ENCODE measurements around the gene NASP.
A peak's percentile ranks its signal among the peaks of the same experiment; 100 is the strongest.

NASP gene

GRCh38 chr1:45583666-45584350, at the start of gene NASP:
Gene NASP, plus strand, starts transcription at chr1:45584041. Its CDS starts 106 bp downstream, at chr1:45584147.
- DNase-seq (ENCODE audit: low read depth in 4 of 4, low spot score in 1 of 4): peak; percentile 80 to 95 (median 87)

GRCh38 chr1:45535988-45536766, 47.7 kb upstream of the NASP start:
- DNase-seq (ENCODE audit: low read depth in 4 of 4, low spot score in 1 of 4): no peak

- no peak for DNase-seq (ENCODE audit: low read depth in 4 of 4, low spot score in 1 of 4)
These were observed 47.0 kb upstream of the NASP start for GRCh38 chr1:45536886-45537285.

GRCh38 chr1:45541193-45541592, 42.6 kb upstream of the NASP start:
- no peak for DNase-seq (ENCODE audit: low read depth in 4 of 4, low spot score in 1 of 4)

- DNase-seq (ENCODE audit: low read depth in 4 of 4, low spot score in 1 of 4): no peak
These were observed 41.2 kb upstream of the NASP start for GRCh38 chr1:45542591-45542990.

- DNase-seq (ENCODE audit: low read depth in 4 of 4, low spot score in 1 of 4): peak; percentile 29 to 69 (median 40)
These were observed 40.0 kb upstream of the NASP start for GRCh38 chr1:45543581-45544417.

GRCh38 chr1:45544530-45544929, 39.3 kb upstream of the NASP start:
- DNase-seq (ENCODE audit: low read depth in 4 of 4, low spot score in 1 of 4): no peak

- DNase-seq (ENCODE audit: low read depth in 4 of 4, low spot score in 1 of 4): no peak
These were observed 38.8 kb upstream of the NASP start for GRCh38 chr1:45545019-45545493.

GRCh38 chr1:45545553-45546310, 38.1 kb upstream of the NASP start:
- DNase-seq (ENCODE audit: low read depth in 4 of 4, low spot score in 1 of 4): no peak

- peak; percentile 71 to 86 (median 79) for DNase-seq (ENCODE audit: low read depth in 4 of 4, low spot score in 1 of 4)
These were observed 33.2 kb upstream of the NASP start, which contains the start of gene AKR1A1 for GRCh38 chr1:45550401-45551351. Gene AKR1A1, plus strand, starts transcription at chr1:45550826. Its CDS starts 10,969 bp downstream, at chr1:45561795.

- no peak for DNase-seq (ENCODE audit: low read depth in 4 of 4, low spot score in 1 of 4)
These were observed 32.2 kb upstream of the NASP start for GRCh38 chr1:45551684-45552083.

GRCh38 chr1:45552331-45552730, 31.5 kb upstream of the NASP start:
- DNase-seq (ENCODE audit: low read depth in 4 of 4, low spot score in 1 of 4): no peak

- no peak for DNase-seq (ENCODE audit: low read depth in 4 of 4, low spot score in 1 of 4)
These were observed 29.6 kb upstream of the NASP start for GRCh38 chr1:45554198-45554597.

- no peak for DNase-seq (ENCODE audit: low read depth in 4 of 4, low spot score in 1 of 4)
These were observed 26.4 kb upstream of the NASP start for GRCh38 chr1:45557422-45557944.

- DNase-seq (ENCODE audit: low read depth in 4 of 4, low spot score in 1 of 4): no peak
These were observed 20.0 kb upstream of the NASP start for GRCh38 chr1:45563843-45564242.

- DNase-seq (ENCODE audit: low read depth in 4 of 4, low spot score in 1 of 4): no peak
These were observed 17.1 kb upstream of the NASP start for GRCh38 chr1:45566722-45567121.

GRCh38 chr1:45567911-45568310, 15.9 kb upstream of the NASP start:
- DNase-seq (ENCODE audit: low read depth in 4 of 4, low spot score in 1 of 4): no peak

- DNase-seq (ENCODE audit: low read depth in 4 of 4, low spot score in 1 of 4): no peak
These were observed 15.4 kb upstream of the NASP start for GRCh38 chr1:45568421-45568820.

- DNase-seq (ENCODE audit: low read depth in 4 of 4, low spot score in 1 of 4): no peak
These were observed 14.3 kb upstream of the NASP start for GRCh38 chr1:45569571-45569961.

Data from stimulated activated CD4-positive, alpha-beta T cell treated with anti-CD3 and anti-CD28 coated beads, Interleukin-1b, Interleukin-23, amount 100 ng/mL, for 24 hours (primary cell).